RWPE1 (cell line): ENCODE data around the gene CCDC88C.

ENCODE experiments used
- CTCF ChIA-PET: fragments of 350-600 bp; sonication (Branson Sonifier 250); formaldehyde crosslinking; extraction: SDS; loops from one replicate; lab custom pipeline; 2021; lab: Yijun Ruan, JAX
- POLR2A ChIA-PET: fragments of 400-600 bp; formaldehyde crosslinking; extraction: SDS; loops from one replicate; lab custom pipeline; 2020; ENCODE audit warnings: antibody characterized with exemption; ENCODE audit not compliant: low non-redundant PET; lab: Yijun Ruan, JAX
- DNase-seq: peaks from one replicate; pipeline ENCODE4 v3.0.0; 2012; ENCODE audit warnings: low spot score
- H3K27ac ChIP-seq: fragments of 450-650 bp; 2 replicates; pipeline ENCODE4 v1.5.1; 2017
- TF ChIP-seq, protein P1 (sequence below): fragments of 450-650 bp; conservative IDR thresholded peaks from 2 replicates; pipeline ENCODE4 v1.5.1; 2017; ENCODE audit warnings: low read depth, mild to moderate bottlenecking

The CCDC88C gene

DNA sequence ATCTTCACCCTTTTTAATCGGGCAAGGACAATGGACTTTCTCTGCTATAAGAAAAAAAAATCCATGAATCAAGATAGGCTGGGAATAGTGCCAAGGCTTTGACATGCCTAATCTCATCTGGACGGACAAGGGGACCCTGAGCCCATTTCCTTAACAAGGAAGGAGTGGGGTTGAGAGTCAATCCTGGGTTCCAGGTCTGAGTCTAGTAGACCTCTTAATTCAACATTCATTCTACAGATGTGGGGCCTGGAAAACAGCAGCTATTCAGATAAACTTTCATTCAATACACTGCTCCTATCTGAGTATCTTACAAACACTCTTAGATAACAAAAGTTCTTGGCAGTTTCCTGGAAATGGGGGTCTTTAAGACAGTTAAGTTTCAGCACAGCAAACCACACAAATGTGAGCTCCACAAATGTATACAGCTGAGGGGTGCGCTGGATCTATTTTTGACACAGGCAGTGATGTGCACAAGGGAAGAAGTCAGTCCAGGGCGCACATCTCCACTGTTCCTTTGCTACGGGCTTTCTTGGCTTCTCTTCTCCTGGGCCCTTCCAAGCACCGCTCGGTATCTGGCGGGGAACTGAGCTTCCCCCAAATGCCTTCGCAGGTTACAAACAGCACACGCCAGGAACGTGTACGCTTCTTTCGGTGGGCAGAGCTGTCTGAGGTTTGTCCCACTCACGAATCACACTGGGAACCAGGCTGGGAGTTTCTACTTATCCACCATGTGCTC, 90.9 kb downstream of the CCDC88C start:
- ChIA-PET POLR2A (no interaction called here), CTCF (interaction anchor here (0.6 to 1.5 kb wide), 6 partner anchors 12 to 424 kb away, joined by 4 to 10 read pairs (median 4); partner anchors contain the start of gene CCDC88C)
- TF ChIP-seq, protein P1, sequence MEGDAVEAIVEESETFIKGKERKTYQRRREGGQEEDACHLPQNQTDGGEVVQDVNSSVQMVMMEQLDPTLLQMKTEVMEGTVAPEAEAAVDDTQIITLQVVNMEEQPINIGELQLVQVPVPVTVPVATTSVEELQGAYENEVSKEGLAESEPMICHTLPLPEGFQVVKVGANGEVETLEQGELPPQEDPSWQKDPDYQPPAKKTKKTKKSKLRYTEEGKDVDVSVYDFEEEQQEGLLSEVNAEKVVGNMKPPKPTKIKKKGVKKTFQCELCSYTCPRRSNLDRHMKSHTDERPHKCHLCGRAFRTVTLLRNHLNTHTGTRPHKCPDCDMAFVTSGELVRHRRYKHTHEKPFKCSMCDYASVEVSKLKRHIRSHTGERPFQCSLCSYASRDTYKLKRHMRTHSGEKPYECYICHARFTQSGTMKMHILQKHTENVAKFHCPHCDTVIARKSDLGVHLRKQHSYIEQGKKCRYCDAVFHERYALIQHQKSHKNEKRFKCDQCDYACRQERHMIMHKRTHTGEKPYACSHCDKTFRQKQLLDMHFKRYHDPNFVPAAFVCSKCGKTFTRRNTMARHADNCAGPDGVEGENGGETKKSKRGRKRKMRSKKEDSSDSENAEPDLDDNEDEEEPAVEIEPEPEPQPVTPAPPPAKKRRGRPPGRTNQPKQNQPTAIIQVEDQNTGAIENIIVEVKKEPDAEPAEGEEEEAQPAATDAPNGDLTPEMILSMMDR: no peak
- no peak for DNase-seq
- H3K27ac ChIP-seq: peak overlapping the region; percentile 49

DNA sequence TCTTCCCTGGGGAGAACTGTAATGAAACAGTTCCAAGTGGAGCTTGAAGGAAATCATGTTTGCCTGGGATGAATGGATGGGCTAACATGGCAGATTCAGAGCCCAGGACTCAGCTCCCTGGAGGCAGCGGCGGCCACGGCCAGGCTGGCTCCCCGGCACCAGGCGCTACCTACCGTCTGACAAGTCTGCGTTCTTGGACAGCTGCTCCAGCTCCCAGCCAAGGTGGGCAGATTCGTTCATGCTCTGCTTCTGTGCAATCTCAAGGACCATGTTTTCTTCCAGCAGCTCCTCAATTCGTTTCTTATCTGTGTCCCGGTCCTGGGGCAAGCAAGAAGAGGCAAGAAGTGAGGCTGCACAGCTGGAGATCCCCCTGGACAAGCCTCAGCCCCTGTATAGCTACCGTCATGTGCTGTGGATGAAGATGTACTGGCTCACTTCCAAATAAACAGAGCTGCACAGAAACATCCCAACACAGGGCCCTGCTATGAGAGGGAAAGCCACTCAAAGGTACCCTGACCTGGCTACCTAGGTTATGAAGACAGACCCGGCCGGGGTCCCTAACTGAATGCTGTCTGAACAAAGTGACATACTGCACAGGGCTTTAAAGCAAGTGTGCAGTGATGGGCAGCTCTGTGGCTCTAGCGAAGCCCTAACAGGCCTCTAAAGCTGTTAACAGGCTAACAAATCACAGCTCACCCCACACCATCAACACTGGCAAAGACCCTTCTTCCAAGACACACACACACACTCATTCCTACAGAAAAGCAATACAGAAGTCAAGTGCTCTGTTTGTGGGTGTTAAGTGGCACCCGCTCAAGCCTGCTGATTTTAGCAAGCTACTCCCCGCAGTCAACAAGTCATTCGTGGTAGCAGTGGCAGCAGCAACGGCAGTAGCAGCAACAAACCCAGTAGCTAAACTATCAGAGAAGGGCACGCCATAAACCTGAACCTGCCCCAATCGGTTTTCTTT, 92.7 kb downstream of the CCDC88C start:
- H3K27ac ChIP-seq: peak overlapping the region; percentile 48
- DNase-seq: no peak
- ChIA-PET POLR2A (interaction anchor here (0.8 kb wide), 1 partner anchor 93 kb away, joined by 3 read pairs; the partner anchor contains the start of gene CCDC88C), CTCF (interaction anchor here (0.6 to 1.7 kb wide), 11 partner anchors 12 to 1591 kb away, joined by 3 to 9 read pairs (median 4); partner anchors contain the start of gene CCDC88C)
- TF ChIP-seq, protein P1: no peak

DNA sequence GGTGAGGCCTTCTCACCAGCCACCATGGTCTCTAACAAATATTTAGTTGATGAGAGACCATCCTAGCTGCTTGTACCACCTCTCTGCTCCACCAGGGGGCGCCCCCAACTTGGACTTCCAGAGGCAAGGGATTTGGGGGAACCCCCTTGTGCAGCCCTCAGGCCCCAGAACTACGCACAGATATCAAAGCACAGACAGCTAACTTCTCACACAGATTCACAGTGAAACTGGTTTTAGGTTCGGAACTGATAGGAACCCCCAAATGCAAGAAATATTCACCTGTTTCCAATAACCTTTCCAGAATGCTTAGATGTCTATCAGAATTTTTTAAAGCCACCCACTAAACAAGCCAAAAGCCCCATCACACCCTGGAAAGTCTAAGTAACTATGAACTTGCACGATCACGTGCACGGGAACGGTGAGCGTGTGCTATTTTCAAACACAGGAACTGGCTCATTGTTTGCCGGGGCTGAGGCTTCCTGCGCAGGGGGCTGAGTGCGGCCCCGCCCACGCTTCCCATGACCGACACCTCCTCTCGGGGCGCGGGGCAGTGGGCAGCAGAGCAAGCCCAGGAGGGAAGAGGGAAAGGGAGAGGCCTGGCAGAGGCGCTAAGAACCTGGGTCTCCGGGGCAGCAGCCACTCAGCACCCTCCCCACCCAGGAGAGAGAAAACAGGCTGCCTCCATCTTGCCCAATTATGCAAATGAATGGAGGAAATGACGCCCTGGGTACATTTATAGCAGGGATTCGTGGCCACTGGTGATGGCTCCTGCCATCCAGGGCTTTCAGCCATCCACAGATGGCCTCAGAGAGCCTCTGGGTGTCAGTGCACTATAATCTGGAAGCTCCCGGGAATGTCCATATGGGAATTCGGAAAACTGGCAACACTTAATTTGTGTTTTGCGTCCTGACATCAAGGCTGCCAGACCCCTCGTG, 93.7 kb downstream of the CCDC88C start:
- TF ChIP-seq, protein P1: peak; percentile 90
- DNase-seq: peak; percentile 71
- CTCF ChIA-PET: interaction anchor here (0.5 to 2.3 kb wide), 24 partner anchors 8 to 1592 kb away, joined by 3 to 27 read pairs (median 4); partner anchors contain the start of gene CCDC88C
- POLR2A ChIA-PET: no interaction called here
- H3K27ac ChIP-seq: peak overlapping the region; percentile 48

DNA sequence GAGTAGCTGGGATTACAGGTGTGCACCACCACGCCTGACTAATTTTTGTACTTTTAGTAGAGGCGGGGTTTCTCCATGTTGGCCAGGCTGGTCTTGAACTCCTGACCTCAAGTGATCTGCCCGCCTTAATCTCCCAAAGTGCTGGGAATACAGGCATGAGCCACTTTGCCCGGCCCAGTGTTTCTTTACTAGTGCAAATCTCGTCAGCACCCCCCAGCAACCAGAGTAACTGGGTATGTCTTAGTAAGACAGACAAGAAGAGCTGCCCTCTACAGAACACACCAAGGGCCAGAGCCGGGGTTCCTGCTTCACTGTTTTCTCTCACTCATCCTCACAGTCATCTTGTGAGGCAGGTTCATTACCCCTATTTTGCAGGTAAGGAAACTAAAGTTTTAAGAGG, 94.6 kb downstream of the CCDC88C start:
- DNase-seq: no peak
- H3K27ac ChIP-seq: no peak overlapping the region
- POLR2A ChIA-PET: no interaction called here
- TF ChIP-seq, protein P1: no peak
- CTCF ChIA-PET: interaction anchor here (0.5 to 2.3 kb wide), 17 partner anchors 9 to 746 kb away, joined by 3 to 27 read pairs (median 4); partner anchors contain the start of gene CCDC88C

DNA sequence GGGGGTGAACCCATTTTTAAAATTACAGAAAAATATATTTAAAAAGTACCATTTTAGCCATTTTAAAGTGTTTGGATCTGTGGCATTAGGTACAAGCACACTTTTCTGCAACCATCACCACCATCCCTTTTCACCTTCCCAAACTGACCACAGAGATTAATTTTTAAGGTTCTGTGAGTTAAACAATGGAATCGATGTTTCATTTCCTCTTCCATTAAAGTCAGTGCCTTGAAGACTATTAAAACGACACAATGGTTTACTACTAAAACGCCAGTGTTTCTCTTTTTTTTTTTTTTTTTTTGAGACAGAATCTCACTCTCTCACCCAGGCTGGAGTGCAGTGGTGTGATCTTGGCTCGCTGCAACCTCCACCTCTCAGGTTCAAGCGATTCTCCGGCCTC, 95.0 kb downstream of the CCDC88C start:
- TF ChIP-seq, protein P1: no peak
- H3K27ac ChIP-seq: no peak overlapping the region
- CTCF ChIA-PET: interaction anchor here (0.9 to 2.3 kb wide), 4 partner anchors 49 to 100 kb away, joined by 3 to 27 read pairs (median 6); partner anchors contain the start of gene CCDC88C
- POLR2A ChIA-PET: no interaction called here
- DNase-seq: no peak
